ENCODE measurements around the gene TRIM72.
A peak's percentile ranks its signal among the peaks of the same experiment; 100 is the strongest.
"Not testable (repeated sequence)": the region's sequence is repeated elsewhere in the genome, so short reads cannot be mapped to it uniquely, and the experiment has no call there.

The TRIM72 gene

GRCh38 chr16:31262084-31262483 is 48.2 kb downstream of the TRIM72 start:
- DNase-seq: no peak

DNA sequence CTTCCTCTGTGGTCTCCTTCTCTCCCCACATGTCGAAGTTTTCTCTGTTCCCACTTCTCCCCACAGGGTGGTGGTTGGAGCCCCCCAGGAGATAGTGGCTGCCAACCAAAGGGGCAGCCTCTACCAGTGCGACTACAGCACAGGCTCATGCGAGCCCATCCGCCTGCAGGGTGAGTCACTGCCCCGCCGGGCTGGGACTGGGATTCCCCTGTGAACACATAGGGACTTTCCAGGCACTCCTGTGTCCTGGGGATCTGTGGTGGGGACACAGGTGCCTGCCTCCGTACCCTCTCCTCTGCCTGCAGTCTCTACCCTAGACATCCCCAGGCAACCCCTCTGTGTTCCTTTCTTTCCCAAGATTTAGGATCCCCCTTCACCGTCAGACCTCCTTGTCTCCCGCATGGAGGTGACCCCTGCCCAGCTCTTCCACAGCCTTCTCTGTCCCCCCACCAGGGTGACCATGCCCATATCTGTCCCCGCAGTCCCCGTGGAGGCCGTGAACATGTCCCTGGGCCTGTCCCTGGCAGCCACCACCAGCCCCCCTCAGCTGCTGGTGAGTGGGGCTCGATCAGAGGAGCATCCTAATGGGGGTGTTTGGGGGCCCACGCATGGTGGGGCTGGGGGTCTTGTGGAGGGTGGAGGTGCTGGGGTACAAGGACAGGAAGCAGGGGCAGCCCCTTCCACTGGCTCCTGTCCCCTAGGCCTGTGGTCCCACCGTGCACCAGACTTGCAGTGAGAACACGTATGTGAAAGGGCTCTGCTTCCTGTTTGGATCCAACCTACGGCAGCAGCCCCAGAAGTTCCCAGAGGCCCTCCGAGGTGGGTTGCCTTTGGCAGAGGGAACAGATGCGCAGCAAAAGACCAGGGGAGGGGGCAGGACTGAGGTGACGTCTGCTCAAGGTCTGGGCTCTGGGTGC is 51.7 kb downstream of the TRIM72 start:
- peak; percentile 87 for DNase-seq

DNA sequence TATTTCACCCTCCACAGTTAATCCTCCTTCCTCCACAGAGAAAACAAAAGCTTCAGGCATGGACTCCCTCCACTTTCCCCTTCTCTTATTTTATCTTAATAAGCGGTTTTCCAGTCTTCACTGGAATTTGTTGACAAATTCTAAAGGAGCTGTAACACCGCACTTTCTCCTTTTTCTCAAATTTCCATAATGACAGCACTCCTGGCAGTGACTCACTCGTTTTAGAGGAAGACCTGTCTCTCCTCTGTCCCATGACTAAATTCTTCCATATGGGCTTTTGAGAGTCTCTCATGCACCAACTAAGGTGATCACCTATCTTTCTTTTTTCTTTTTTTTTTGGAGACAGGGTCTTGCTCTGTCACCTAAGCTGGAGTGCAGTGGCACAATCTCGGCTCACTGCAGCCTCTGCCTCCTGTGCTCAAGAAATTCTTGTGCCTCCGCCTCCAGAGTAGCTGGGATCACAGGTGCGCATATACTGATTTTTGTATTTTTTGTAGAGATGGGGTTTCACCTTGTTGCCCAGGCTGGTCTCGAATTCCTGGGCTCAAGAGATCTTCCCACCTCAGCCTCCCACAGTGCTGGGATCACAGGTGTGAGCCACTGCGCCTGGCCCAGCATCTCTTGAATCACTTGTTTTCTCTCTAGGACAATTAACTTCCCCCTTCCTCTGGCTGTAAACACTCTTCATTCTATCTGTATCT is 53.6 kb downstream of the TRIM72 start:
- DNase-seq: no peak

DNA sequence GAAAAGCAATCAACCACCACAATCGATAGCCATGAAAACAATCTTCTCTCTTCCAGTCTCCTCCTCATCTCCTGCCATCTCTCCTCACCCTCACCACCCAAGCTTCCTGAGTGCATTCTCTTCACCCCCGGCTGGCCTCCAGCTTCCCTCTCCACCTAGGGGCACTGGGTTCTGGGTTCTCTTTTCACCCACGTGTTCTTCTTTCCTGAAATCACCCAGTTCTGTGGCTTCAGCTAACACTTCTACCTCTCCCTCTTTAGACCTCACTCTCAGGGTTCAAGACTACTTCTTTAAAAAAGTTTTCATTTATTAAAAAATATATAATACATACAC is 54.1 kb downstream of the TRIM72 start:
- no peak for DNase-seq

DNA sequence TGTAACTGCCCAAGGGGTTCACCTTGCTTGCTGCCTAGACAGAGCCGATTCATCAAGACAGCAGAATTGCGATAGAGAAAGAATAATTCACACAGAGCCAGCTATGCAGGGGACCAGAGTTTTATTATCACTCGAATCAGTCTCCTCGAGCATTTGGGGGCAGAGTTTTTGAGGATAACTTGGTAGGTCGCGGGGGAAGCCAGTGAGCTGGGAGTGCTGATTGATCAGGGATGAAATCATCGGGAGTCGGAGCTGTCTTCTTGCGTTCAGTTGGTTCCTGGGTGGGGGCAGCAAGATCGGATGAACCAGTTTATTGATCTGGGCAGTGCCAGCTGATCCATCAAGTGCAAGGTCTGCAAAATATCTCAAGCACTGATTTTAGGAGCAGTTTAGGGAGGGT is 55.0 kb downstream of the TRIM72 start:
- DNase-seq: no peak

DNA sequence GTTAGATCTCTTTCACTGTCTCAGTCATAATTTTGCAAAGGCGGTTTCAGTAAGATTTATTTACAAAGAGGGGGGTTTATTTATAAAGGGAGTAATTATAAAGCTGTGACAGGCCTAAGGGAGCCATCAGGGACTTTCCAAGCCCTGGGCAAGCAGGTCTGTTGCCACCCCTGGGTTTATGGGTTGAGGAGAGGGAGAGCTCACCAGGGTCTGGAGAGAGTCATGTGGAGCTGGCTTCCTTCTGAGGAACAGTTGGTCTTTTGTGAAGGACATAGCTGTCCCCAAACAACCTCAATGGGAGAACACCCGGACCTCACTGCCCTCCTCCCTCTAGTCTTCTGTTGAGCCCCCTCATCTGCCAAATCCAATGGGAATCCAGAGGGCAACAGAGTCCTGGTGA is 55.6 kb downstream of the TRIM72 start:
- no peak for DNase-seq

DNA sequence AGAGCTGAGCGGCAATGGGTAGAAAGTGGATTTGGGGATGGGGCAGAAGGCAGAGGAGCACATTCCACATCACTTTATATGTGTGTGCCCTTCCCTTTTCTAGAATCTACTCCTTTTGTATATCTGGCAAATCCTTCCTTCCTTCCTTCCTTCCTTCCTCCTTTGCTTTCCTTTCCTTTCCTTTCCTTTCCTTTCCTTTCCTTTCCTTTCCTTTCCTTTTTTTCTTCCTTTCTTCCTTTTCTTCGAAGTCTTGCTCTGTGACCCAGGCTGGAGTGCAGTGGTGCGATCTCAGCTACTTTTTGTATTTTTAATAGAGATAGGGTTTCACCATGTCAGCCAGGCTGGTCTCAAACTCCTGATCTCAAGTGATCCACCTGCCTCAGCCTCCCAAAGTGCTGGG is 56.1 kb downstream of the TRIM72 start:
- not testable (repeated sequence) for DNase-seq

DNA sequence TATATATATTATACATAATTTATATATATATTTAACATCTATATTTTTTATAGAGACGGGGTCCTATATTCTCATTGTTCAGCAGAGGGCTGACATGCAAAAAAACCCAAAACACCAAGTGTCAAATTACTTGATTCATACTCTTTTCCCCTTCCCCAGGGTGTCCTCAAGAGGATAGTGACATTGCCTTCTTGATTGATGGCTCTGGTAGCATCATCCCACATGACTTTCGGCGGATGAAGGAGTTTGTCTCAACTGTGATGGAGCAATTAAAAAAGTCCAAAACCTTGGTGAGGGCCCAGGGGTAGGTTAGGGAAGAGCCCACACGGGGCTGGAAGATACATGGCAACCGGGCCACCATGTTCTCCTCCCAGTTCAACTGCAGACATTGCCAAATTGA is 56.9 kb downstream of the TRIM72 start:
- DNase-seq: no peak

GRCh38 chr16:31271621-31272190 is 57.8 kb downstream of the TRIM72 start:
- DNase-seq: no peak

DNA sequence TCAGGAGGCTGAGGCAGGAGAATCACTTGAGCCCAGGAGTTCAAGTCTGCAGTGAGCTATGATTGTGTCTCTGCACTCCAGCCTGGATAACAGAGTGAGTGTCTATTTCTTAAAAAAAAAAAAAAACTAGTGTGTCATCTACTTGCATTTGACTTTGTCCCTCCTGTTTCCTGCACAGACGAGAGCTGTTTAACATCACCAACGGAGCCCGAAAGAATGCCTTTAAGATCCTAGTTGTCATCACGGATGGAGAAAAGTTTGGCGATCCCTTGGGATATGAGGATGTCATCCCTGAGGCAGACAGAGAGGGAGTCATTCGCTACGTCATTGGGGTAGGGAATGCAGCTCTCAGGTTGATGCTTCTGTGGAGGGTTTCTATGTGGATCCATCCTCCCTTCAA is 59.3 kb downstream of the TRIM72 start:
- no peak for DNase-seq

- no peak for DNase-seq
These were observed 59.8 kb downstream of the TRIM72 start for GRCh38 chr16:31273676-31274075.

GRCh38 chr16:31274831-31275816 is 61.2 kb downstream of the TRIM72 start:
- no peak for DNase-seq

DNA sequence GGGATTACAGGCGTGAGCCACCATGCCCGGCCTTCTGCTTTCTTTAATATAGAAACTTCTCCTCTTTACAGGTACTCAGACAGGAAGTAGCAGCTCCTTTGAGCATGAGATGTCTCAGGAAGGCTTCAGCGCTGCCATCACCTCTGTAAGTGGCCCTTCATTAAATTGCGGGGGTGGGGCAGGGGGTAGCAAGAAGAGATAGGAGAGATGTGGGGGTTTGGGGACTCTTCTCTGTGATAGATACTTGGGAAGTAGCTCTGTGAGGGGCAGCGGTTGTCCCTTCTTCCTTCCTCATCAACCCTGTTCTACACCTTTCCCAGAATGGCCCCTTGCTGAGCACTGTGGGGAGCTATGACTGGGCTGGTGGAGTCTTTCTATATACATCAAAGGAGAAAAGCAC is 62.7 kb downstream of the TRIM72 start:
- DNase-seq: no peak

- DNase-seq: no peak
These were observed 63.8 kb downstream of the TRIM72 start for GRCh38 chr16:31277659-31278260.

- not testable (repeated sequence) for DNase-seq
These were observed 64.9 kb downstream of the TRIM72 start for GRCh38 chr16:31278853-31279252.

Measured in activated CD4-positive, alpha-beta T cell treated with anti-CD3 and anti-CD28 coated beads for 48 hours (primary cell).